H1 (cell line): ENCODE results near the gene BFSP2. TPM values are rescaled to one million over a fixed set of nuclear protein-coding genes. Genes with fewer than 3 reads are reported as not detected.

Source experiments
- CTCF ChIA-PET: fragments of 300-600 bp; sonication (Branson Sonifier 250); formaldehyde crosslinking; loops from one replicate; lab custom pipeline; 2021; ENCODE audit not compliant: partially characterized antibody; lab: Charles Lee
- POLR2A ChIA-PET: fragments of 300-600 bp; sonication (Branson Sonifier 250); formaldehyde crosslinking; loops from one replicate; lab custom pipeline; 2021; ENCODE audit warnings: inconsistent platforms; ENCODE audit not compliant: partially characterized antibody; lab: Charles Lee
- DNase-seq, 2 experiments: peaks; one replicate each; pipeline versions ENCODE4 v3.0.0 to v3.0.0-alpha.2; 2010 to 2022; ENCODE audit warnings: low spot score in 2 of 2, low read depth in 1 of 2, mixed read lengths in 1 of 2
- FAIRE-seq: peaks from 2 replicates; lab custom pipeline; 2011; peaks lifted over from hg19 to GRCh38; lab: Jason Lieb, UNC
- H2AFZ ChIP-seq: 2 replicates; pipeline ENCODE4 v1.8.1; 2012; ENCODE audit warnings: low read length, inconsistent platforms
- H2AK5ac ChIP-seq: 2 replicates; pipeline ENCODE4 v1.6.1; 2013; ENCODE audit warnings: low read depth, low read length
- H2BK120ac ChIP-seq: replicated peaks from 2 replicates; pipeline ENCODE3; 2013; ENCODE audit warnings: low read depth, low read length, inconsistent platforms
- H2BK12ac ChIP-seq: 2 replicates; pipeline ENCODE4 v1.6.1; 2013; ENCODE audit warnings: low read depth, low read length
- H2BK15ac ChIP-seq: 2 replicates; pipeline ENCODE4 v1.6.1; 2013; ENCODE audit warnings: low read length
- H2BK20ac ChIP-seq: 2 replicates; pipeline ENCODE4 v1.6.1; 2013; ENCODE audit warnings: low read length
- H2BK5ac ChIP-seq: 2 replicates; pipeline ENCODE4 v1.6.1; 2013; ENCODE audit warnings: low read depth, low read length
- H3K14ac ChIP-seq: 2 replicates; pipeline ENCODE4 v1.6.1; 2013; ENCODE audit warnings: inconsistent platforms; ENCODE audit not compliant: insufficient read length
- H3K18ac ChIP-seq: 2 replicates; pipeline ENCODE4 v1.6.1; 2013; ENCODE audit warnings: low read length; ENCODE audit errors: extremely low read depth
- H3K23ac ChIP-seq: 2 replicates; pipeline ENCODE4 v1.6.1; 2013; ENCODE audit warnings: inconsistent platforms; ENCODE audit not compliant: insufficient read length
- H3K23me2 ChIP-seq: 2 replicates; pipeline ENCODE4 v1.6.1; 2013; ENCODE audit warnings: low read depth, low read length
- H3K27ac ChIP-seq: 2 replicates; pipeline ENCODE4 v1.6.1; 2011; ENCODE audit warnings: low read depth, low read length, inconsistent platforms
- H3K27me3 ChIP-seq, 4 experiments: replicated peaks in 1 of 4; 1 replicate in 1 of 4; 2 replicates in 3 of 4; pipeline versions ENCODE4 v1.6.1 to v1.8.1; 2011 to 2013; ENCODE audit warnings: low read length in 3 of 4, mild to moderate bottlenecking in 3 of 4, inconsistent platforms in 2 of 4, mixed read lengths in 2 of 4, moderate library complexity in 1 of 4; ENCODE audit not compliant: control insufficient read depth in 3 of 4, insufficient read depth in 3 of 4; ENCODE audit errors: extremely low read depth in 1 of 4
- H3K36me3 ChIP-seq, 4 experiments: 2 replicates each; pipeline versions ENCODE4 v1.6.1 to v1.8.1; 2011 to 2013; ENCODE audit warnings: mild to moderate bottlenecking in 4 of 4, low read length in 3 of 4, moderate library complexity in 2 of 4, control low read depth in 1 of 4, inconsistent platforms in 1 of 4; ENCODE audit not compliant: insufficient read depth in 4 of 4, control insufficient read depth in 2 of 4
- H3K4ac ChIP-seq: replicated peaks from 2 replicates; pipeline ENCODE3; 2013; ENCODE audit warnings: low read length, low read depth, mixed read lengths, inconsistent platforms; ENCODE audit not compliant: insufficient read length
- H3K4me1 ChIP-seq, 4 experiments: replicated peaks in 1 of 4; 1 replicate in 1 of 4; 2 replicates in 3 of 4; pipeline versions ENCODE4 v1.6.1 to v1.8.1; 2011 to 2013; ENCODE audit warnings: low read length in 3 of 4, inconsistent platforms in 2 of 4, mixed read lengths in 1 of 4; ENCODE audit not compliant: insufficient read depth in 4 of 4, control insufficient read depth in 3 of 4
- H3K4me2 ChIP-seq, 2 experiments: 2 replicates each; pipeline versions ENCODE4 v1.6.1 to v1.8.1; 2011 to 2013; ENCODE audit warnings: low read depth in 2 of 2, low read length in 2 of 2, control low read depth in 1 of 2, inconsistent platforms in 1 of 2, mild to moderate bottlenecking in 1 of 2; ENCODE audit not compliant: insufficient read depth in 1 of 2
- H3K4me3 ChIP-seq, 4 experiments: fragments of 200-600, 300-600 bp in 1 of 4; sonication (generic), shearing (Covaris generic), sonication (Bioruptor Twin) in 1 of 4; 2 replicates each; pipeline versions ENCODE4 v1.5.1 to v1.8.1; 2011 to 2016; ENCODE audit warnings: low read length in 4 of 4, low read depth in 3 of 4, control low read depth in 2 of 4, inconsistent platforms in 2 of 4, mild to moderate bottlenecking in 2 of 4, mixed read lengths in 1 of 4, moderate library complexity in 1 of 4; ENCODE audit not compliant: insufficient read depth in 2 of 4; ENCODE audit errors: extremely low read depth in 1 of 4
- H3K56ac ChIP-seq: replicated peaks from 2 replicates; pipeline ENCODE3; 2013; ENCODE audit warnings: low read depth, mild to moderate bottlenecking, mixed read lengths, low read length, inconsistent platforms; ENCODE audit not compliant: insufficient read length
- H3K79me1 ChIP-seq: 2 replicates; pipeline ENCODE4 v1.6.1; 2013; ENCODE audit warnings: low read depth, low read length, control low read depth
- H3K79me2 ChIP-seq, 2 experiments: 2 replicates each; pipeline versions ENCODE4 v1.6.1 to v1.8.1; 2012 to 2013; ENCODE audit warnings: low read length in 2 of 2, mild to moderate bottlenecking in 2 of 2, inconsistent platforms in 1 of 2; ENCODE audit not compliant: insufficient read depth in 2 of 2, control insufficient read depth in 1 of 2
- H3K9ac ChIP-seq, 4 experiments: replicated peaks in 1 of 4; 1 replicate in 1 of 4; 2 replicates in 3 of 4; pipeline versions ENCODE4 v1.6.1 to v1.8.1; 2011 to 2013; ENCODE audit warnings: low read depth in 3 of 4, low read length in 3 of 4, control low read depth in 2 of 4, mild to moderate bottlenecking in 2 of 4, moderate library complexity in 2 of 4, inconsistent platforms in 1 of 4; ENCODE audit errors: extremely low read depth in 1 of 4
- H3K9me3 ChIP-seq, 2 experiments: 2 replicates each; pipeline versions ENCODE4 v1.6.1 to v1.8.1; 2012 to 2013; ENCODE audit warnings: mild to moderate bottlenecking in 2 of 2, moderate library complexity in 2 of 2, control low read depth in 1 of 2, inconsistent platforms in 1 of 2, low read depth in 1 of 2, low read length in 1 of 2, mixed read lengths in 1 of 2; ENCODE audit not compliant: insufficient read depth in 2 of 2
- H4K20me1 ChIP-seq, 2 experiments: replicated peaks in 1 of 2; 2 replicates each; pipeline versions ENCODE3 to v1.8.1; 2011 to 2013; ENCODE audit warnings: inconsistent platforms in 2 of 2, low read length in 2 of 2, mild to moderate bottlenecking in 1 of 2; ENCODE audit not compliant: insufficient read depth in 2 of 2, control insufficient read depth in 1 of 2
- H4K5ac ChIP-seq: 2 replicates; pipeline ENCODE4 v1.6.1; 2013; ENCODE audit warnings: low read length, low read depth, mixed read lengths, inconsistent platforms; ENCODE audit not compliant: insufficient read length
- H4K8ac ChIP-seq: 2 replicates; pipeline ENCODE4 v1.8.0; 2013; ENCODE audit warnings: mild to moderate bottlenecking, moderate library complexity, low read length, inconsistent platforms; ENCODE audit not compliant: insufficient read depth; ENCODE audit errors: extremely low read depth
- H4K91ac ChIP-seq: replicated peaks from 2 replicates; pipeline ENCODE3; 2013; ENCODE audit warnings: low read length, mixed read lengths, inconsistent platforms; ENCODE audit not compliant: insufficient read length
- ASH2L ChIP-seq: fragments of 200-600, 300-600 bp; sonication (generic); IDR thresholded peaks from one replicate; pipeline ENCODE4 v1.7.1; 2017; ENCODE audit warnings: low read length
- CTCF ChIP-seq, 3 experiments: IDR thresholded peaks; 1 replicate in 2 of 3; 2 replicates in 1 of 3; pipeline versions ENCODE4 v1.5.1 to v1.6.1; 2011; ENCODE audit warnings: low read length in 3 of 3, mild to moderate bottlenecking in 3 of 3, inconsistent platforms in 2 of 3, low read depth in 1 of 3, moderate library complexity in 1 of 3; ENCODE audit not compliant: insufficient read depth in 1 of 3; ENCODE audit errors: control extremely low read depth in 1 of 3
- FOSL1 ChIP-seq: IDR thresholded peaks from 2 replicates; pipeline ENCODE4 v1.6.1; 2011; ENCODE audit warnings: mild to moderate bottlenecking, low read depth, low read length, moderate library complexity; ENCODE audit not compliant: insufficient read depth
- GABPA ChIP-seq: IDR thresholded peaks from 2 replicates; pipeline ENCODE4 v1.6.1; 2011; ENCODE audit warnings: mild to moderate bottlenecking, low read length, moderate library complexity, borderline replicate concordance; ENCODE audit not compliant: insufficient read depth
- KDM4A ChIP-seq: IDR thresholded peaks from one replicate; pipeline ENCODE4 v1.7.1; 2012; ENCODE audit warnings: low read depth, mild to moderate bottlenecking, moderate library complexity, low read length, inconsistent platforms; ENCODE audit not compliant: severe bottlenecking
- KDM5A ChIP-seq: fragments of 200-600 bp; IDR thresholded peaks from 2 replicates; pipeline ENCODE4 v1.7.1; 2012; ENCODE audit warnings: mild to moderate bottlenecking, low read length, inconsistent platforms, mixed read lengths
- SP1 ChIP-seq: IDR thresholded peaks from 2 replicates; pipeline ENCODE4 v1.6.1; 2011; ENCODE audit warnings: low read depth, low read length
- SUZ12 ChIP-seq: fragments of 200-600 bp; sonication (generic); IDR thresholded peaks from 2 replicates; pipeline ENCODE4 v1.6.1; 2012; ENCODE audit warnings: mild to moderate bottlenecking, inconsistent platforms, low read length, moderate library complexity, mixed read lengths
- TAF7 ChIP-seq: optimal IDR thresholded peaks from 2 replicates; pipeline ENCODE3; 2011; ENCODE audit warnings: low read depth, mild to moderate bottlenecking, inconsistent platforms, low read length, moderate library complexity, borderline replicate concordance
- WGBS, 2 experiments: shearing (Covaris generic) in 1 of 2; methylation state at CpG; one replicate each; pipeline versions ENCODE4 v1.1.6 to v1.1.7; 2013 to 2015; ENCODE audit warnings: low lambda C conversion rate in 2 of 2, mixed read lengths in 2 of 2, inconsistent platforms in 1 of 2, low coverage in 1 of 2, missing lambda C conversion rate in 1 of 2; ENCODE audit not compliant: insufficient replicate concordance in 2 of 2, insufficient coverage in 1 of 2, insufficient read length in 1 of 2; ENCODE audit errors: extremely low coverage in 1 of 2, missing lambda C conversion rate in 1 of 2; 5-methylcytosine and 5-hydroxymethylcytosine counted together
- polyA plus RNA-seq, 7 experiments: library from polyadenylated mRNA; depleted of rRNA in 3 of 7; stranded (reverse) in 5 of 7; unstranded in 2 of 7; fragments of >200 nt in 5 of 7; fragments of 200-250 nt in 2 of 7; gene quantifications; 1 replicate in 5 of 7; 2 replicates in 1 of 7; 4 replicates in 1 of 7; pipeline versions ENCODE4 v1.2.1 to v1.2.3, GENCODE V29; 2011 to 2013; ENCODE audit warnings: missing spikeins in 2 of 7, mixed read lengths in 2 of 7
- total RNA-seq: library from RNA; stranded (reverse); fragmentation: NEBNext Ultra II Directional; extraction: Animal tissue kit (Norgen Biotek cat#: 25700); gene quantifications from 2 replicates; pipeline ENCODE4 v1.2.1, GENCODE V29; 2021
- TF ChIP-seq, protein P1 (sequence below): IDR thresholded peaks from 2 replicates; pipeline ENCODE4 v1.6.1; 2012; ENCODE audit warnings: inconsistent platforms

Gene BFSP2
- total and polyA plus RNA-seq, 2 of the 8 experiments (the other 6 are each of a cell fraction or from before 2014, with no cell fraction given), result not detected

DNA sequence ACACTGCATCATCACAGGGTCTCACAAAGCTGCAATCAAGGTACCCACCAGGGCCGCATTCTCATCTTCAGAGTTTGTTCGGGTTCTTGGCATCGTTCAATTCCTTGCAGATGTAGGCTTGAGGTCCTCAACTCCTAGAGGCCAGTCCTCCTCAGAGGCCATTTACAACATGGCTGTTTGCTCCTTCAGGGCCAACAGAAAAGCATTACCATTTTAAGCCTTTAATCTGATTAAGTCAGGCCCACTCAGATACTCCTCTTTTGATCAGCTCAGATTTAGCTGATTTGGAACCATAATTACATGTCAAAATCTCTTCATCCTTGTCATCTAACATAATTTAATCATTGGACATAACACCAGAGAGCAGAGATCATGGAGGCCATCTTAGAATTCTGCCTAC, 55.4 kb downstream of the BFSP2 start:
- Histone ChIP-seq H2BK5ac (no peak overlapping the region), H3K4me1 (no peaks in the 10 kb centered on the region), H3K27me3 (no peaks in the 10 kb centered on the region), H3K27ac (no peak overlapping the region), H3K4me3 (no peak overlapping the region), H3K14ac (no peak overlapping the region), H4K20me1 (no peaks in the 10 kb centered on the region), H3K79me1 (no peaks in the 10 kb centered on the region), H3K4me2 (no peak overlapping the region), H2BK15ac (no peak overlapping the region), H2BK12ac (no peak overlapping the region), H3K79me2 (no peaks in the 10 kb centered on the region), H2BK120ac (no peak overlapping the region), H4K5ac (no peak overlapping the region), H3K23ac (no peak overlapping the region), H3K36me3 (no peaks in the 10 kb centered on the region), H3K56ac (no peak overlapping the region), H3K9ac (no peak overlapping the region), H2BK20ac (no peak overlapping the region), H3K4ac (no peak overlapping the region), H3K23me2 (no peaks in the 10 kb centered on the region), H4K8ac (no peak overlapping the region), H3K9me3 (no peaks in the 10 kb centered on the region), H2AFZ (no peak overlapping the region), H4K91ac (no peak overlapping the region), H2AK5ac (no peak overlapping the region), H3K18ac (no peak overlapping the region)
- WGBS, 2 experiments, result 85% methylated on average over 3 of the region's 3 CpGs; no CpG with 5 or more reads in 1 of the 2 experiments
- FAIRE-seq (no peak), DNase-seq (no peak)
- ChIA-PET POLR2A (no interaction called here), CTCF (interaction anchor here (0.7 to 3.3 kb wide), 5 partner anchors 9 to 123 kb away, joined by 3 to 21 read pairs (median 8); no protein-coding TSS in a partner anchor)
- TF ChIP-seq GABPA (no peak), KDM5A (no peak), FOSL1 (no peak), SP1 (no peak), TAF7 (no peak), CTCF (IDR thresholded peaks at IDR 0.05; ENCODE audit: control extremely low read depth in 1 of 3, insufficient read depth in 1 of 3, low read depth in 1 of 3, low read length in 3 of 3) (no peak), KDM4A (no peak), ASH2L (no peak), SUZ12 (no peak)
- TF ChIP-seq, protein P1, sequence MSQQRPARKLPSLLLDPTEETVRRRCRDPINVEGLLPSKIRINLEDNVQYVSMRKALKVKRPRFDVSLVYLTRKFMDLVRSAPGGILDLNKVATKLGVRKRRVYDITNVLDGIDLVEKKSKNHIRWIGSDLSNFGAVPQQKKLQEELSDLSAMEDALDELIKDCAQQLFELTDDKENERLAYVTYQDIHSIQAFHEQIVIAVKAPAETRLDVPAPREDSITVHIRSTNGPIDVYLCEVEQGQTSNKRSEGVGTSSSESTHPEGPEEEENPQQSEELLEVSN, result no peak
